K562 (cell line): ENCODE measurements around the gene CNTN5. TPM values are rescaled to one million over a fixed set of nuclear protein-coding genes. Genes with fewer than 3 reads are reported as not detected.

Source experiments
- ARID4B ChIP-seq: sonication (generic); formaldehyde crosslinking; IDR thresholded peaks from 2 replicates; pipeline ENCODE4 v1.8.0; 2022; ENCODE audit warnings: mild to moderate bottlenecking, missing genetic modification reagents
- CBFA2T3 ChIP-seq: fragments of 450-650 bp; IDR thresholded peaks from 2 replicates; pipeline ENCODE4 v1.6.1; 2017
- E4F1 ChIP-seq: fragments of 250-450 bp; sonication (Bioruptor Pico); IDR thresholded peaks from 2 replicates; pipeline ENCODE4 v1.5.0; 2021; ENCODE audit warnings: mild to moderate bottlenecking, borderline replicate concordance
- GATAD2B ChIP-seq: fragments of 450-650 bp; IDR thresholded peaks from 2 replicates; pipeline ENCODE4 v1.6.1; 2017; ENCODE audit warnings: mild to moderate bottlenecking, borderline replicate concordance
- NCOA6 ChIP-seq: fragments of 450-650 bp; IDR thresholded peaks from 2 replicates; pipeline ENCODE4 v1.6.1; 2017; ENCODE audit warnings: mild to moderate bottlenecking
- ZNF778 ChIP-seq: fragments of 450-650 bp; formaldehyde crosslinking; IDR thresholded peaks from 2 replicates; pipeline ENCODE4 v1.4.0; 2020; ENCODE audit warnings: mild to moderate bottlenecking, moderate library complexity
- polyA plus RNA-seq, 8 experiments: library from polyadenylated mRNA; depleted of rRNA in 4 of 8; stranded (reverse) in 5 of 8; unstranded in 3 of 8; fragments of >200 nt; fragmentation: Nextera tagmentation in 2 of 8; fragmentation: Illumina TruSeq in 1 of 8; extraction: Ambion mirVana in 2 of 8; extraction: Trizol in 1 of 8; gene quantifications; 2 replicates each; pipeline versions ENCODE4 v1.2.1 to v1.2.3, GENCODE V29; 2011 to 2014; ENCODE audit warnings: inconsistent platforms in 1 of 8, missing spikeins in 1 of 8
- total RNA-seq, 7 experiments: library from RNA; depleted of rRNA in 6 of 7; stranded (reverse); fragments of >200 nt in 6 of 7; fragmentation: Illumina TruSeq in 2 of 7; extraction: Trizol in 2 of 7; gene quantifications; 2 replicates each; pipeline versions ENCODE4 v1.2.1 to v1.2.3, GENCODE V29; 2011 to 2021; ENCODE audit warnings: low replicate concordance in 1 of 7
- TF ChIP-seq, protein P1 (sequence below): sonication (generic); formaldehyde crosslinking; IDR thresholded peaks from 2 replicates; pipeline ENCODE4 v1.8.0; 2022; ENCODE audit warnings: missing genetic modification reagents, mild to moderate bottlenecking, borderline replicate concordance

Gene CNTN5
- total and polyA plus RNA-seq, 9 of the 15 experiments (the other 6 are each of a cell fraction or from before 2014, with no cell fraction given) = 0.03 TPM; not detected in 8

GRCh38 chr11:99534812-99535211, 514.1 kb downstream of the CNTN5 start (continued):
- TF ChIP-seq GATAD2B (no peak), E4F1 (no peak), ZNF778 (no peak), NCOA6 (no peak), ARID4B (CRISPR knock-in tag) (no peak), CBFA2T3 (no peak)
- TF ChIP-seq, protein P1, sequence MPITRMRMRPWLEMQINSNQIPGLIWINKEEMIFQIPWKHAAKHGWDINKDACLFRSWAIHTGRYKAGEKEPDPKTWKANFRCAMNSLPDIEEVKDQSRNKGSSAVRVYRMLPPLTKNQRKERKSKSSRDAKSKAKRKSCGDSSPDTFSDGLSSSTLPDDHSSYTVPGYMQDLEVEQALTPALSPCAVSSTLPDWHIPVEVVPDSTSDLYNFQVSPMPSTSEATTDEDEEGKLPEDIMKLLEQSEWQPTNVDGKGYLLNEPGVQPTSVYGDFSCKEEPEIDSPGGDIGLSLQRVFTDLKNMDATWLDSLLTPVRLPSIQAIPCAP (CRISPR knock-in tag) = no peak
- TF ChIP-seq, all 486 proteins: peak for 0
